Activated naive CD4-positive, alpha-beta T cell treated with anti-CD3 and anti-CD28 coated beads, Interleukin-2, amount 50 U/mL, for 72 hours (primary cell): ENCODE data around the gene LIPC. TPM values are rescaled to one million over a fixed set of nuclear protein-coding genes. Genes with fewer than 3 reads are reported as not detected.

Source experiments
- ATAC-seq, 2 donors: fragments of 150-1000 bp; cut with Tn5 transposase; 2 replicates each; pipeline ENCODE4 v1.10.0; 2021; ENCODE audit warnings: mild to moderate bottlenecking in 2 of 2, moderate library complexity in 2 of 2
- DNase-seq, 2 donors: peaks; one replicate each; pipeline ENCODE4 v3.0.0; 2021 to 2022; ENCODE audit warnings: low spot score in 2 of 2
- H3K27ac Mint-ChIP-seq, 2 donors: one replicate each; pipeline ENCODE4 v1.8.0; 2022; ENCODE audit warnings: mild to moderate bottlenecking in 2 of 2, mixed read lengths in 2 of 2
- H3K36me3 Mint-ChIP-seq, 2 donors: one replicate each; pipeline ENCODE4 v1.8.0; 2022; ENCODE audit warnings: mixed read lengths in 2 of 2
- H3K9me3 Mint-ChIP-seq, 2 donors: one replicate each; pipeline ENCODE4 v1.8.0; 2022; ENCODE audit warnings: mixed read lengths in 2 of 2
- total RNA-seq, 2 donors: library from RNA; stranded (reverse); gene quantifications; one replicate each; pipeline ENCODE4 v1.2.3, GENCODE V29; 2022

LIPC gene
- total RNA-seq, 2 donors from 2014 or later: 0.64 to 0.98 TPM

GRCh38 chr15:58551084-58551763 lies 119.4 kb downstream of the LIPC start:
- DNase-seq: no peak
- H3K9me3 Mint-ChIP-seq: no peaks in the 10 kb centered on the region

GRCh38 chr15:58551764-58552504 lies 120.1 kb downstream of the LIPC start:
- H3K27ac Mint-ChIP-seq: peak overlapping the region; percentile 61 to 73
- peak; percentile 54 to 58 for ATAC-seq
- peaks cover 0 to 7% of the 10 kb centered on the region in 2 donors for H3K36me3 Mint-ChIP-seq
- no peak for DNase-seq
- H3K9me3 Mint-ChIP-seq: no peaks in the 10 kb centered on the region

More at GRCh38 chr15:58551084-58551763, 119.4 kb downstream of the LIPC start:
- peaks cover 0 to 7% of the 10 kb centered on the region in 2 donors for H3K36me3 Mint-ChIP-seq
- H3K27ac Mint-ChIP-seq: peak overlapping the region; percentile 73 to 85
- ATAC-seq: peak; percentile 28 to 68

- DNase-seq (no peak), ATAC-seq (no peak)
- H3K9me3 Mint-ChIP-seq: no peaks in the 10 kb centered on the region
- H3K36me3 Mint-ChIP-seq: peaks cover 0 to 7% of the 10 kb centered on the region in 2 donors
- peak overlapping the region in 1 of 2 donors; percentile 73 for H3K27ac Mint-ChIP-seq
These were observed 120.9 kb downstream of the LIPC start for GRCh38 chr15:58552505-58553364.

GRCh38 chr15:58553365-58553918 lies 121.7 kb downstream of the LIPC start:
- ATAC-seq (no peak), DNase-seq (no peak)
- H3K27ac Mint-ChIP-seq: no peak overlapping the region
- no peaks in the 10 kb centered on the region for H3K9me3 Mint-ChIP-seq
- H3K36me3 Mint-ChIP-seq: peaks cover 0 to 7% of the 10 kb centered on the region in 2 donors

- peaks cover 0 to 7% of the 10 kb centered on the region in 2 donors for H3K36me3 Mint-ChIP-seq
- no peak overlapping the region for H3K27ac Mint-ChIP-seq
- DNase-seq (no peak), ATAC-seq (no peak)
- H3K9me3 Mint-ChIP-seq: peaks cover 0 to 5% of the 10 kb centered on the region in 2 donors
These were observed 123.0 kb downstream of the LIPC start for GRCh38 chr15:58554758-58555157.

GRCh38 chr15:58555162-58556027 lies 123.6 kb downstream of the LIPC start:
- DNase-seq (no peak), ATAC-seq (no peak)
- no peak overlapping the region for H3K27ac Mint-ChIP-seq
- H3K9me3 Mint-ChIP-seq: peaks cover 0 to 5% of the 10 kb centered on the region in 2 donors
- H3K36me3 Mint-ChIP-seq: peaks cover 0 to 7% of the 10 kb centered on the region in 2 donors

- Mint-ChIP-seq H3K27ac (no peak overlapping the region), H3K9me3 (peaks cover 0 to 5% of the 10 kb centered on the region in 2 donors), H3K36me3 (peaks cover 0 to 5% of the 10 kb centered on the region in 2 donors)
- ATAC-seq: no peak
- DNase-seq: no peak
These were observed 124.2 kb downstream of the LIPC start for GRCh38 chr15:58556028-58556361.

- ATAC-seq (no peak), DNase-seq (no peak)
- Mint-ChIP-seq H3K36me3 (no peaks in the 10 kb centered on the region), H3K9me3 (peaks cover 0 to 5% of the 10 kb centered on the region in 2 donors), H3K27ac (no peak overlapping the region)
These were observed 124.8 kb downstream of the LIPC start for GRCh38 chr15:58556541-58556940.

- no peak overlapping the region for H3K27ac Mint-ChIP-seq
- no peak for DNase-seq
- no peaks in the 10 kb centered on the region for H3K36me3 Mint-ChIP-seq
- peaks cover 0 to 5% of the 10 kb centered on the region in 2 donors for H3K9me3 Mint-ChIP-seq
- ATAC-seq: no peak
These were observed 127.0 kb downstream of the LIPC start for GRCh38 chr15:58558777-58559176.

GRCh38 chr15:58559904-58560588 lies 128.3 kb downstream of the LIPC start:
- DNase-seq (no peak), ATAC-seq (no peak)
- no peak overlapping the region for H3K27ac Mint-ChIP-seq
- no peaks in the 10 kb centered on the region for H3K36me3 Mint-ChIP-seq
- H3K9me3 Mint-ChIP-seq: peaks cover 0 to 5% of the 10 kb centered on the region in 2 donors

- peaks cover 0 to 5% of the 10 kb centered on the region in 2 donors for H3K9me3 Mint-ChIP-seq
- H3K27ac Mint-ChIP-seq: no peak overlapping the region
- no peaks in the 10 kb centered on the region for H3K36me3 Mint-ChIP-seq
- DNase-seq: no peak
- ATAC-seq: no peak
These were observed 129.5 kb downstream of the LIPC start for GRCh38 chr15:58561321-58561720.

GRCh38 chr15:58562135-58562534 lies 130.3 kb downstream of the LIPC start:
- ATAC-seq: no peak
- H3K36me3 Mint-ChIP-seq: no peaks in the 10 kb centered on the region

GRCh38 chr15:58564981-58565380 lies 133.2 kb downstream of the LIPC start:
- DNase-seq: no peak
- ATAC-seq: no peak
- Mint-ChIP-seq H3K27ac (no peak overlapping the region), H3K36me3 (no peaks in the 10 kb centered on the region), H3K9me3 (no peaks in the 10 kb centered on the region)

More at GRCh38 chr15:58562135-58562534, 130.3 kb downstream of the LIPC start:
- Mint-ChIP-seq H3K27ac (peak overlapping the region in 1 of 2 donors; percentile 30), H3K9me3 (peaks cover 0 to 5% of the 10 kb centered on the region in 2 donors)
- no peak for DNase-seq

- DNase-seq (no peak), ATAC-seq (no peak)
- Mint-ChIP-seq H3K36me3 (no peaks in the 10 kb centered on the region), H3K9me3 (no peaks in the 10 kb centered on the region), H3K27ac (no peak overlapping the region)
These were observed 133.8 kb downstream of the LIPC start for GRCh38 chr15:58565619-58566018.

- ATAC-seq (no peak), DNase-seq (no peak)
- Mint-ChIP-seq H3K27ac (no peak overlapping the region), H3K36me3 (no peaks in the 10 kb centered on the region), H3K9me3 (no peaks in the 10 kb centered on the region)
These were observed 134.2 kb downstream of the LIPC start for GRCh38 chr15:58566029-58566428.
